Measurements from ENCODE around the gene UPK3A. TPM values are rescaled to one million over a fixed set of nuclear protein-coding genes. Genes with fewer than 3 reads are reported as not detected.

The UPK3A gene
- total RNA-seq, 1 experiment from 2014 or later = not detected

GRCh38 chr22:45329530-45329936 lies 44.8 kb downstream of the UPK3A start:
- DNase-seq (ENCODE audit: low spot score) = no peak

DNA sequence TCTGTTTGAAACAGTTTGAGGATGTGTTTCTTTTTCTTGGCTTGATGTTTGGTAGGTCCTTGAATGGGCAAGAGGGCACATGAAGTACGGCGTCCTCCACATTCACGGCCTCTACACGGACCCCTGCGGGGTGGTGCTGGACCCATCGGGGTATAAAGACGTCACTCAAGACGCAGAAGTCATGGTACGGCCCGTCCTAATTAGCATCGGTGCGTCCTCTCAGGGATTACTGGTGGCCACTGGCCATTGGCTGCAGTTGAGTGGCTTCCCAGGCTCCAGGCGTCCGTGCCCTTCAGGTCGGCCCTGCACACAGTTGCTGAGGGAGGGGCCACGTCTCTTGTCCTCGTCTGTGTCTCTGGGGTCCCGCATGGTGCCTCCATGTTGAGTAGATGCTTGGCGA lies 45.8 kb downstream of the UPK3A start:
- no peak for DNase-seq (ENCODE audit: low spot score)

DNA sequence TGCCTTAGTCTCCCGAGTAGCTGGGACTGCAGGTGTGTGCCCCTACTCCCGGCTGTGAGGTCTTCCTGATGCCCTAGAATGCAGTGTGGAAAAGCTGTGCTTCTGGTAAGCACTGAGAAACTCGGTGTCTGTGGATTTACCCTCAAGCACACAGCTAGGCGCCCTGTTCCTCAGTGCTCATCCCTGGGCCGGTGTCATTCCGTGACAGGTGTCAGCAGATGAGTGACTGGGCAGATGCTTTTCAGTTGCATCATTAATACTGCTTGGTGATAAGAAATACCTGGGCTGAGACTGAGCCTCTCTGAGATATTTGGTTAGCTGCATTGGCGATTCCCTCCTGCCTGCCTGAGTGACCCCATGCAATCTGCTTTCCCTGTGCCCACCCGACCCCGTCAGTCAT lies 46.7 kb downstream of the UPK3A start:
- no peak for DNase-seq (ENCODE audit: low spot score)

- DNase-seq (ENCODE audit: low spot score) = no peak
These were observed 47.3 kb downstream of the UPK3A start for GRCh38 chr22:45332001-45332400.

DNA sequence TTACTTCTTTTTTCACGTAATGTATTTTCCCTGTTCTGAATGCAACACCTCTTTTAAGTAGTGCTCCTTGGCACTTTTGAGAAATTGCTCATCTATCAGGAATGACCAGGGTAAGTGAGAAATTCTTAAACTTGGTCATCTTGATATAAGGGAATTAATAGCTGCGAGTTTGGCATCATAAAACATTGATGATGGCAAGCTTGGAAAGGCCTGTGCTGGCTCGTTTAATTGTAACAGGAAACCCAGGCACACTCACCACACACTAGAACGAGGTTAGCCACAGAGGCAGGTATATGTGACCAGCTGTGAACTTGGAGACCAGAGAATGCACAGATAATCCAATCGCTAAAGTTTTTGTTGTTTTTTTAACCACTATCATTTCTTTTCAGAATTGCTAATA lies 49.3 kb downstream of the UPK3A start:
- no peak for DNase-seq (ENCODE audit: low spot score)

GRCh38 chr22:45334528-45334927 lies 49.8 kb downstream of the UPK3A start:
- DNase-seq (ENCODE audit: low spot score) = no peak

- no peak for DNase-seq (ENCODE audit: low spot score)
These were observed 50.5 kb downstream of the UPK3A start for GRCh38 chr22:45335021-45335818.

- DNase-seq (ENCODE audit: low spot score) = no peak
These were observed 51.2 kb downstream of the UPK3A start for GRCh38 chr22:45335854-45336522.

DNA sequence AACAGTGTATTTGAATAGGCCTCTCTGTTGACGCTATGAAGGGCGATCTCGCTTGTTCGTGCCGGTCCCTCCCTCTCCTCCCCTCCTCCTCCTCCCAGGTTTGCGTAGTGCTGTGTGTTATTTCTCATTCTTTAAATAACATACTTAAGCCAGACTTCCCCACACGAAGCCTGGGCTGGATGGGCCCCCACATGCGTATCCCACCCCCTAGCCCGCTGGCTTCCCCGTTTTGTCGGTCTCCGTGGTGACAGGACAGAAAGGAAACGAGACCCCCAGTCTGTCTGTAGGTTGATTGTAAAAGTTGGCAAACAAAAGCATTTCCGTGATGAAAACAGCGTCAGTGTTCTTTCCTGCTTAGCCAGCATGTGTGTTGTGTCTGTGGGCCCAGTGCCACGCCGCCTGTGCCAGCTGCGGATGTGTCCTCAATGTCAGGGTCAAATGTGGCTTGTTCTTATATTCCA lies 52.3 kb downstream of the UPK3A start:
- no peak for DNase-seq (ENCODE audit: low spot score)

GRCh38 chr22:45337536-45337935 lies 52.8 kb downstream of the UPK3A start:
- no peak for DNase-seq (ENCODE audit: low spot score)

DNA sequence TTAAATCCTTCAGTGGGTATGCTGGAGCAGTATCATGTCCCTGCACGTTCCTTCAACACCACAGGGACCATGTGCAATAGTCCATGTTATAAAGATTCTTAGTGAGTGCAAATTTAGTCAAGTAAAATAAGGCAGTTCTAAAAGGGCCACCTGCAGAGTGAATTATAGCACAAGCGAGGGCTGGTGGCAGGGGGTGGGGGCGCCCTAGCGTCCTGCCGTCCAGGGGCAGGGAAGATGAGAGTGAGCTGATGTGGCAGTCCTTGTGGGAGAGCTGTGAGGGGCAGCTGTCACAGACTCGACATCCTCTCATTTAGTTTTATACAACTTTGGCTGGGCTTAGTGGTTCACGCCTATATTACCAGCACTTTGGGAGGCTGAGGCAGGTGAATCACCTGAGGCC lies 54.0 kb downstream of the UPK3A start:
- no peak for DNase-seq (ENCODE audit: low spot score)

GRCh38 chr22:45340323-45340722 lies 55.6 kb downstream of the UPK3A start:
- no peak for DNase-seq (ENCODE audit: low spot score)

- DNase-seq (ENCODE audit: low spot score) = no peak
These were observed 56.7 kb downstream of the UPK3A start for GRCh38 chr22:45341498-45341897.

DNA sequence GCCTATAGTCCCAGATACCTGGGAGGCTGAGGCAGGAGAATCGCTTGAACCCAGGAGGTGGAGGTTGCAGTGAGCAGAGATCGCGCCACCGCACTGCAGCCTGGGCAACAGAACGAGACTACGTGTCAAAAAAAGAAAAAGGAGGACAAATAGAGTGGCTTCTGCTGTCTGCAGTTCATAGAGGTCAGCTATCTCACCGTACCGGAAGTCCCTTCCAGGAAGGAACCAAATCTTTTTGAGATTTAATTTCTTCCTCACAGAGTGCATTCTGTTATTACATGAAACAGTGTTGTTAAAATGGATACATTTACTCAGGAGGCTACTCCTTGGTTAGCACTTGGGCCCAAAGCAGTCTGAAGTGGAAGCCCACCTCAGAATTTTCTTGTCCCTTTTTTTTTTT lies 58.4 kb downstream of the UPK3A start:
- DNase-seq (ENCODE audit: low spot score) = no peak

DNA sequence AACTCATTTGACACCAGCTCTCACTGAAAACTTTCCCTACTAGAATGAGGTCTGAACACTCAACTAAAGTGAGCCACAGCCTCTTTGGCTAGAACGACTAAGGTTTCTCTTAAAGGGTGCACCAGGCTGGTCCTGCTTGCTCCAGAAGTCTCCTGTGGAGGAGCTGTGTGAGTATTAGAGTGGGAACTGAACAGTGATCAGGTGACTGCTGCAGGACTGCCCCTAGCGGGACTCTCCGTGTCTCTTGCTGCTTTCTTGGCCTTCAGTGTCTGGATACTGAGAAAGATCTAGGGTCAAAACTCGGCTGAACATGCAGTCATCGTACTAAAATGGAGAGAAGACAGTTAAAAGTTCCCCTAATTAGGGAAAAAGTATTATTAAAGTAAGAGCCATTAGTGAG lies 59.6 kb downstream of the UPK3A start:
- no peak for DNase-seq (ENCODE audit: low spot score)

Other genes with a start within 250 kb of the UPK3A start
- gene NUP50, start 121.0 kb upstream of the UPK3A start, total RNA-seq (2014; rRNA removed; shearing (Covaris generic)) = 45.7 and 51.5 TPM in 2 replicates
- 83.1 and 92.5 TPM in 2 replicates for gene KIAA0930, start 44.1 kb upstream of the UPK3A start, total RNA-seq (2014; rRNA removed; shearing (Covaris generic))
- gene FAM118A, start 25.0 kb downstream of the UPK3A start, total RNA-seq (2014; rRNA removed; shearing (Covaris generic)) = 20.8 and 21.8 TPM in 2 replicates
- gene SMC1B, start 128.7 kb downstream of the UPK3A start, total RNA-seq (2014; rRNA removed; shearing (Covaris generic)) = not detected in 2 replicates
- gene RIBC2, start 128.7 kb downstream of the UPK3A start, total RNA-seq (2014; rRNA removed; shearing (Covaris generic)) = not detected in 2 replicates
- 58.8 and 59.6 TPM in 2 replicates for gene FBLN1, start 217.9 kb downstream of the UPK3A start, total RNA-seq (2014; rRNA removed; shearing (Covaris generic))

Measured in A172 (cell line).